Measurements from ENCODE around the gene RALB.

The RALB gene

GRCh38 chr2:120269076-120269744, 16.6 kb downstream of the RALB start:
- no peak for DNase-seq

DNA sequence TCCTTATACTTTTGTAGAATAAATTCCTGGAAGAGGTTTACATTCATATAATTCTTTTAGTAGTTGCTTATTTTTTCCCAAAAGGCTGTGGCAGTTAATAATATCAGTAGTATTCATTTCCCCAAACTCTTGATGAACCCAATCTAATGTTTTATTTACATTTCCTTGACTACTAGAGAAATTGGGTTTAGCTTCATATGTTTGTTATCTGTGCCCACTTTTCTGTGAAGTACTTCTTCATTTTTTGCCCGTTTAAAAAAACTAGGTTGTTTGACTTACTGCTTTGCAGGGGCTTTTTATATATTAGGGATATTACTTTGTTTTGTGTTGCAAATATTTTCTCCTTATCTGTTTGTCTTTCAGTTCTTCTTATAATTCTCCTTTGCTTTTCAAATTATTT, 17.2 kb downstream of the RALB start:
- DNase-seq: no peak

- no peak for DNase-seq
Observed at GRCh38 chr2:120271711-120272379, 19.2 kb downstream of the RALB start.

DNA sequence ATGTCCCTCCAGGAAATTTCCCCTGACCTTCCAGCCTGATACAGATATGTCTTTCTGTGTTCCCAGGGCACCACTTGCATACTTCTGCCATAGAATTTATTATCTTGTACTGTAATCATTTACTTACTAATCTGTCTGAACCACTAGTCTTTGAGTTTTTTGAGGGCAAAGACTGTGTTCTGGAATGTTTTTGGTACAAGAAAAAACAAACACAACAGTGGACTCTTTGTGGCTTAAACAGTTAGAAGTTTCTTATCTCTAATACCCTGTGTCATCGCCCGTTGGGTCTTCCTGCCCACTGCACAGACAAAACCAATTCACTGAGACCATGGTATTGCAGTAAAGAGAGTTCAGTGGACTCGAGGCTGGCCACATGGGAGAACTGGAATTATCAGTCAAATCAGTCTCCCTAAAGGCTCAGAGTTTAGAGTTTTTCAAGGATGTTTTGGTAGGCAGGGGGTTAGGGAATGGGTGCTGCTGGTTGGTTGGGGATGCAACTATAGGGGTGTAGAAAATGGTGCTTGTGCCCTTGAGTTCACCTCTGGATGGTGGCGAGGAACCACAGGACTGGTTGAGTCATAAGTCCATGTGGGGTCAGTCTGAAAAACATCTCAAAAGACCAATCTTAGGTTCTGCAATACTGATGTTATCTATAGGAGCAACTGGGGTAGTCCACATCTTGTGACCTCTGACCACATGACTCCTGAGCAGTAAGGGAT, 20.3 kb downstream of the RALB start:
- no peak for DNase-seq

DNA sequence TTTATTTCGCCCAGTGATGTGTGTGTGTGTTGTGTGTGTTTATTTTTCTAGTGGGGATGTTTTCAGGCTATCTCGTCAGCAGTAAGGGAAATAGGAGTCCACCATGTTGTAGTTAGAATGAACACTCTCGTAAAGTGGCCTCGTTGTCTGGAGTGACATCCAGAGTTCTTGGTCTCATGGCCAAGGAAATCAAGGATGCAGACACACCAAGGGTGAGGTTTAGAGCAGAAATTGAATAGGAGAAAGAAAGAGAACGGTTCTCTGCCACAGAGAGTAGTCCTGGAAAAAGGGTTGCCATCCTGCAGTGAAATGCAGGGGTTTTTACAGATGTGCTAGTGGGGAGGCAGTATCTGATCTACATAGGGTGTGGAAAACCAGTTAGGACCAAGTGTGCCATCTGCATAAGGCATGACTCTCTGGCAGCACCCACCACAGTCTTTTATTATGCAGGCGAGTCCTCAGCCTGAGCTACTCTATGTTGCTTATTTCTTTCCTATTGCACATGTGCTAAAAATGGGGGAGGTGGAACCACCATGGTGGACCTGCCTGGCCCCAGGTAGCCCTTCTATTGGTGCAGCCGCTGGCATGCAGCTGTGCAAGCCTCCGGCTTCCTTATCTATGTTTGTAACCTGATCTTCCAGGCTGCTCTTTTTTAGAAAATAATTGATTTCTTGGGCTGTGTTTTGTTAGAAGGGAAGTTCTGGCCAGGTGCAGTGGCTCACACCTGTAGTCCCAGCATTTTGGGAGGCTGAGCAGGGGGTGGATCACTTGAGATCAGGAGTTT, 23.2 kb downstream of the RALB start:
- DNase-seq: no peak

- no peak for DNase-seq
Observed at GRCh38 chr2:120277505-120278205, 25.0 kb downstream of the RALB start.

GRCh38 chr2:120278901-120279300, 26.2 kb downstream of the RALB start:
- no peak for DNase-seq

GRCh38 chr2:120279708-120280107, 27.1 kb downstream of the RALB start:
- no peak for DNase-seq

GRCh38 chr2:120283649-120284048, 31.0 kb downstream of the RALB start:
- no peak for DNase-seq

DNA sequence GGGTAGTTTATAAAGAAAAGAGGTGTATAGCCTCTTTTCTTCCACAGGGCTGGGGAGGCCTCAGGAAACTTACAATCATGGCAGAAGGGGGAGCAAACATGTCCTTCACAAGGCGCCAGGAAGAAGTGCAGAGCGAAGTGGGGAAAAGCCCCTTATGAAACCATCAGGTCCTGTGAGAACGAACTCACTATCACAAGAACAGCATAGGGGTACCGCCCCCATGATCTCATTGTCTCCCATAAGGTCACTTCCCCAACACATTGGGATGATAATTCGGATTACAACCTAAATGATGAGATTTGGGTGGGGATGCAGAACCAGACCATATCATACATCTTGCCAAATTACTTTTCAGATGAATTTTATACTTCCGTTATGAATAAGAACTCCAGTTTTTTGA, 32.4 kb downstream of the RALB start:
- DNase-seq: no peak

DNA sequence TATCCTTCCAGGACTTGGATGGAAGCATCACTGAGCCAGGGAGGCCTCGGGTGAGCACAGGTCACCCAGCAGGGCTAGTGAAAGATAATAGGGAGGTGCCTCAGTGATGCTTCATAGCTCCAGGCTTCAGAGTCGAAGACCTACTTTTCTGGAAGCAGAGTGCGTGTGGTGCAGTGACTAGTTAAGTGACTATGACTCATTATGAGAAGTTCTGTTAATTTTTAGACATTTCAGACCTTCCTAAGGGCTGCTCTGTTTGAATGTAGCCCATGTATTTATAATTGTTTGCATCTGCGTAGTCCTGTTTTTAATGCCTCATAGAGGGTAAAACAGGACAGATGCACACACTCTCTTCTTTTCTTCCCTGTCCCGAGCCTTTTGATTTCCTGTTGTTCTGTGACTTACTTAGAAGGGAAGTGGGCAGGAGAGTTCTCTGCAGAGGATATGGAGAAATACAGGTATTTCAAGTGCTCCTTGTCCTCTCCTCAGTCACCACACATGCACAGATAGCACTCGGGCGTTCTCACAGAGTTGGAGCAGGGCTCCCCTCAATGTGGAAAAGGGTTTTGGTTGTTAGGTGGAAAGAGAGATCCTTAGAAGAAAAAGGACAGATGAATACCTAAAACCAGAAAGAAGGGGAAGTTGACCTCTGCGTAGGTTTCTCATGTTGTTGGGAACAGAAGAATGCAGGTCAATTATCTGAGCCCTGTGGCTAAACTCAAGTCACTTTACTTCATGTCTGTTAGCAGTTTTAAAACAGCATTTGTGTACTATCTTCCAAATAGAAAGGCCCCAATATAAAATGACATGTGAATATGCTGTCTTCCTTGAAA, 34.7 kb downstream of the RALB start:
- no peak for DNase-seq

GRCh38 chr2:120288016-120288373, 35.3 kb downstream of the RALB start:
- DNase-seq: no peak

DNA sequence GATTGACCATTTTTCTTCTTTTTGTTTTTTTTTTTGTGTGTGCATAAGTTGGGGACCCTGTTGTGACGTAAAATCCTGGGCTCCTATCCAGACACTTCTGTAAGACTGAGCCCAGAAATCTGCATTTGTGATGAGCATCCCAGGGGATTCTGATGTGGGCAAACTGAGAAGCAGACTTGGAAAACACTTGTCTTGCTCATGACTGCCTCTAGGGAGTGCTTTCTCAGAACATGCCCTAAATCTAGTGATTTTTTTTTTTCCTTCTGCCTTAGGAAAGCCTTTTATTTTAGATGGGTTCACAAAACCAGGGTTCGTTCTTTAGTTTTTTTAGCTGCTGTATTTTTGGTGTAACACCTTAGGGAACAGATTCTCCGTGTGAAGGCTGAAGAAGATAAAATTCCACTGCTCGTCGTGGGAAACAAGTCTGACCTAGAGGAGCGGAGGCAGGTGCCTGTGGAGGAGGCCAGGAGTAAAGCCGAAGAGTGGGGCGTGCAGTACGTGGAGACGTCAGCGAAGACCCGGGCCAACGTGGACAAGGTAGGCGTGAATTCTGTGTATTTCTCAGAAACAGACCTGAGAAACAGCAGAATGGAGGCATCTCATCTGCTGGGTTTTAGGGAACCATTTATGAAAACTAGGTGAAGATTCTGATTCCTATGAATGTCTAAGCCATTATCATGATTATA, 36.7 kb downstream of the RALB start:
- no peak for DNase-seq

DNA sequence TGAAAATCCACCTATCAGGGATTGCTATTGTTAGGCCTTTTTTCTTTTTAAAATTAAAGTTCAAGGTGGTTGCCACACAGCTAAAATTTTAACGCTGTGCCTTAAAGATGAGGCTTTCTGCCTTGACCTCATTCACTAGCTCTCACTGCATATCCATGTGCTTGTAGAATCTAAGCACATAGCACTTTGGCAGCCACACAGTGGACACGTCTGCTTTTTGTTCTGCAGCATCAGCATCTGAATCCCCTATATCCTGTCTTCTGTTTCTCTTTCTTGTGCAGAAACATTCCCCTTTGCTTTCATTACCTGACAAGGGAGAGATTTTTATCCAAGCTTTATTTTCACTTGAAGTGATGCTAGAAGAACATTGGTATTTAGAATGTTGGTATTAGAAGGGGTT, 38.1 kb downstream of the RALB start:
- no peak for DNase-seq

DNA sequence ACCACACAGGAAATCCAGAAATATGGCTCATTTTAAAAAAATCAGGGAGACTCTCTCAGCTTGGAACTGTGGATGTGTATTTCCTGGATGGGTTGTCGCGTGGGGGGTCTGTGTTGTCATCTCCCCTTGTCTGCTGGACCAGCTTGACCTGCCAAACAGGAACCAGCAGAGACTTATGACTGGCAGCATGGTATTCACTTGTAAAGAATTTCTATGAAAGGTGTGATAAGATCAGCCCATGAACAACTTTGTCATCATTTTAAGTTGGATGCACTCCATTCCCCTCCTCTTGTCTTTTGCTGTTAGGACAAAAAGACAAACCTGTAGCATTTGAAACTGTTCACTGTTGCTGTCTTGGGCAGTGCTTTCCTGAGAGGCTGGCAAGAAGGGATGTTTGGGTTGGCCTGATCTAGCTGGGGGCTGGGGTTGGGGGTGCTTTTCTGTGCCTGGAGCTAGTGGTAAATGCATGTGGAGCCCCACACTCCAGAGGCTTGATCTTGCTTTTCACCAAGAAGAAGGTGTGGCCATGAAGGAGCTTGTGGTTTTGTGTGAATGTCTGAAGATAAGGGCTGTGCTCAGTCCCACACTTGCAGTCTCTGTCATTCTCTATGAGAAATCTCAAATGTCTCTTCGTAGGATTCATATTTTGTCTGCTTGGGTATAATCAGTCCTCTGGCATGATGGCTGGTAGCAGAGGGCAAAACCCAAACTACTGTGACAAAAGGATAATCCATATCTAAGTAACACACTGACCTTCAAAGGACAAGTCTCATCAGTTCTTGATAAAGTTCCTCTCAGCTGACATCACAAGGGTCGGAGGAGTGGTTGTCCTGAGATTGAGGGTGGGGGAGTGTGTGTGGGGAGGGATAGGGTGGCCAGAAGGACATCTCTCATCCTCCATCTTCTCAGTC, 39.0 kb downstream of the RALB start:
- DNase-seq: no peak

DNA sequence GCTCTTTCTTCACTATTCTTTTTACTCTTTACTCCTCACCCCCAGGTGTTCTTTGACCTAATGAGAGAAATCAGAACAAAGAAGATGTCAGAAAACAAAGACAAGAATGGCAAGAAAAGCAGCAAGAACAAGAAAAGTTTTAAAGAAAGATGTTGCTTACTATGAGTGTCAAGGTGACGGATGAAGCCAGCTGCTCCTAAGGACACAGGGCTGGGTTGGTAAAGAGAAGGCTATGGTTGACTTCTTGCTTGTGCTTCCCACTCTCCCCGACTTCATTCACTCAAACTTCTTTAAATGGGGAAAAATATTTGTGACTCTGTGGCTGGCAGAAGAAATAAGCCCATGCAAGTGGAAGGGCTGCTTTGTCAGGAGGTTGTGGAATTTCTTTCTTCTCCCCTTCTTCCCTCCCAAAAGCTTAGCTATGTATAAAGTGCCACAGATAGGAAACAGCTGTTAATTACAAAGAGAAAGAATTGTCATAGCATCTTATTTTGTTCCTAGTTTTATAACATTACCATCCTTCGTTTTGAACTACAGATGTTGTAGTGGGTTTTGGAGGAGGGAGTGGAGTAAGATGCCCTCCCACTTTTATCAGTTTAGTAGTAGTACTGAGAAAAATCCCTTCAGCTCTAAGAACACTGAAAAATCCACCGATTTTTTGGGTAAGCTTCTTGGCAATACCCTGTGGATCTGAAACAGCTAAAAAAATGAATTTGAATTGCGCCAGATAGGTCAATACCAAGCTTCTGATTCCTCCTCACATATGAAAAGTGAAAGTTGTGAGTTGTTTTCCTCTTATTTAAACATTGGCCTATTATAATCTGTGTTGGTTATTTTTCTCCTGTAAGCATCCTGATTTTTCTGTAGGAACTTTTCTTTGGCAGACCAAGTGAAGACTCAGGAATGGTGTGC, 40.7 kb downstream of the RALB start:
- DNase-seq: no peak

- DNase-seq: no peak
Observed at GRCh38 chr2:120294008-120294340, 41.3 kb downstream of the RALB start.

DNA sequence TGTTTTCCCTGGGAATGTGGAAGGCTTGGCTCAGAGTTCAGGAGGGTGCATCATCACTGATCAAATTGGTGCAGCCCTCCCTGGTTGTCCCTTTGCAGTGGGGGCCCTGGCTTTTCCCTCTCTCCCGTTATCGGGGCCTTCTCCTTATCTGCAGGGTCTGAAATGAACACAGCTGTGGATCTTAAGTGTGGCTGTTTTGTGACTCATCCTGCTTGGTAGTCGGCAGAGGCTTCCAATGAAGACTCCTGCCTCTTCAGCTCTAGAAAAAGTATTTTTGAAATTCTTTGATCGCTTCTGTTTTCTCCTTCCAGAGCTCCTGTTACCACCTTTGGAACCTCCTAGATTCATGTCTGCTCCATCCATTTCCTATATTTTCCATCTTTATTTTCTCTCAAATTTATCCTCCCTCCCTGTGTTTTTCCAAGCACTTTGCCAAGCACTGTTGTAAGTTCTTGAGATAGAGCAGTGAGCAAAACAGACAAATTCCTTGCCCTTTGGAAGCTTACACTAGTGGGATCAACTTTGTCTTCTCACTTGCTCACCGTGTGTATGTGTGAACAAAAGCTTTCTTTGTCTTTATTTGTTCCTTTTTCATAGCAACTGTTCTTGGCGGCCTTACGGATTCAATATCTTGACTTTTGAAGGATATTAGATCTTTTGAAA, 45.7 kb downstream of the RALB start:
- no peak for DNase-seq

GRCh38 chr2:120299004-120299403, 46.4 kb downstream of the RALB start:
- no peak for DNase-seq

All from NCI-H187 treated with DMSO at 0.1 percent for 48 hours (cell line).